LNCaP clone FGC (cell line): ENCODE results near the gene RPL18.

Source experiments
- DNase-seq: peaks from one replicate; pipeline ENCODE4 v3.0.0-alpha.2; 2011; ENCODE audit warnings: low read depth
- H3K4me3 ChIP-seq: 2 replicates; pipeline ENCODE4 v1.5.1; 2011; ENCODE audit warnings: mild to moderate bottlenecking, low read depth, low read length, control low read depth
- TF ChIP-seq, protein P1 (sequence below): IDR thresholded peaks from 2 replicates; pipeline ENCODE4 v1.5.1; 2012; ENCODE audit warnings: mild to moderate bottlenecking; ENCODE audit not compliant: control insufficient read depth, insufficient read depth; ENCODE audit errors: extremely low read depth

RPL18 gene

GRCh38 chr19:48644355-48644754 lies 25.4 kb upstream of the RPL18 start:
- TF ChIP-seq, protein P1, sequence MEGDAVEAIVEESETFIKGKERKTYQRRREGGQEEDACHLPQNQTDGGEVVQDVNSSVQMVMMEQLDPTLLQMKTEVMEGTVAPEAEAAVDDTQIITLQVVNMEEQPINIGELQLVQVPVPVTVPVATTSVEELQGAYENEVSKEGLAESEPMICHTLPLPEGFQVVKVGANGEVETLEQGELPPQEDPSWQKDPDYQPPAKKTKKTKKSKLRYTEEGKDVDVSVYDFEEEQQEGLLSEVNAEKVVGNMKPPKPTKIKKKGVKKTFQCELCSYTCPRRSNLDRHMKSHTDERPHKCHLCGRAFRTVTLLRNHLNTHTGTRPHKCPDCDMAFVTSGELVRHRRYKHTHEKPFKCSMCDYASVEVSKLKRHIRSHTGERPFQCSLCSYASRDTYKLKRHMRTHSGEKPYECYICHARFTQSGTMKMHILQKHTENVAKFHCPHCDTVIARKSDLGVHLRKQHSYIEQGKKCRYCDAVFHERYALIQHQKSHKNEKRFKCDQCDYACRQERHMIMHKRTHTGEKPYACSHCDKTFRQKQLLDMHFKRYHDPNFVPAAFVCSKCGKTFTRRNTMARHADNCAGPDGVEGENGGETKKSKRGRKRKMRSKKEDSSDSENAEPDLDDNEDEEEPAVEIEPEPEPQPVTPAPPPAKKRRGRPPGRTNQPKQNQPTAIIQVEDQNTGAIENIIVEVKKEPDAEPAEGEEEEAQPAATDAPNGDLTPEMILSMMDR: no peak
- no peak overlapping the region for H3K4me3 ChIP-seq
- no peak for DNase-seq

GRCh38 chr19:48642862-48643261 lies 23.9 kb upstream of the RPL18 start:
- no peak for DNase-seq
- H3K4me3 ChIP-seq: no peak overlapping the region
- TF ChIP-seq, protein P1: no peak

DNA sequence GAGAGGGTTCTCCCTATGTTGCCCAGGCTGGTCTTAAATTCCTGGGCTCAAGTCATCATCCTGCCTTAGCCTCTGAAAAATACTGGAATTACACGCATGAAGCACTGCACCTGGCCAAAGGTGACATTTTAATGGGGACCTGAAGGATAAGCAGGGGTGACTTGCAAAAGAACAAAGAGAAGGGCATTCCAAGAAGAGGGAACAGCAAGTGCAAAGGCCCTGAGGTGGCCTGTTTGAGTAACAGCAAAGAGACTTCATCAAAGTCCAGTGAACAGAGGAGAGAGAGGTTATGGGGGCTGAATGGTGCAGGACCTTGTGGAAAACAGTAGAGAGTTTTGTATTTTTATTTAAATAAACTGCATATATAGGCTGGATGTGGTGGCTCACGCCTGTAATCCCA lies 22.9 kb upstream of the RPL18 start:
- TF ChIP-seq, protein P1: no peak
- H3K4me3 ChIP-seq: no peak overlapping the region
- DNase-seq: no peak

GRCh38 chr19:48639483-48640375 lies 20.8 kb upstream of the RPL18 start:
- no peak for DNase-seq
- no peak overlapping the region for H3K4me3 ChIP-seq
- TF ChIP-seq, protein P1: no peak

DNA sequence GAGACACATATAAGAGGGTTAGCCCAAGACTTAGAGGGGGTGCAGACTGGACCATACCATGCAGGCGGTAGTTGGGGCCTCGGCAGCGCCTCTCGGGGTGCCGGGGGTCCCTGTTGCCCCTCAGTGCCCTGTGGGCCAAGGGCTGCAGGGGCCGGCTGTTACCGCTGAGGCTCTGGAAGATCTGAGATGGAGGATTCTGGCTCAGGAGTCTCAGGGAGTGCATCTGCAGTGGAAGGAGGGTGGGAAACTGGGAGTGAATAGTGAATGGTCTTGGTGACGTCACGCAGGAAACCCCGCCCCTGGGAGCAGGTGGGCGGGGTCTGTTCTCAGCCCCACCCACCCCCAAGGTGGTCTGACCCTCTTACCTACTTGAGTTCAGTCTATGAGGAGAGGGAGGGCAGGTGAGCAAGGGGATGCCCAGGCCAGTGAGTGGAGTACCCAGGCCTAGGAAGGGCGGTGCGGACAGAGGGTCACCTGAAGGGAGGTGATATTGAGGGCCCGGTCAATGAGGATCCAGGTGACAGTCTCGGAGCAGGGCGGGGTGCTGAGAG lies 19.9 kb upstream of the RPL18 start:
- H3K4me3 ChIP-seq: no peak overlapping the region
- no peak for DNase-seq

GRCh38 chr19:48637948-48638830 lies 19.2 kb upstream of the RPL18 start:
- peak; percentile 90 for DNase-seq
- TF ChIP-seq, protein P1: no peak
- peak overlapping the region; percentile 72 for H3K4me3 ChIP-seq

More for the DNA sequence above, 19.9 kb upstream of the RPL18 start:
- TF ChIP-seq, protein P1: no peak
